ENCODE results near the gene AGAP1.

AGAP1 gene

DNA sequence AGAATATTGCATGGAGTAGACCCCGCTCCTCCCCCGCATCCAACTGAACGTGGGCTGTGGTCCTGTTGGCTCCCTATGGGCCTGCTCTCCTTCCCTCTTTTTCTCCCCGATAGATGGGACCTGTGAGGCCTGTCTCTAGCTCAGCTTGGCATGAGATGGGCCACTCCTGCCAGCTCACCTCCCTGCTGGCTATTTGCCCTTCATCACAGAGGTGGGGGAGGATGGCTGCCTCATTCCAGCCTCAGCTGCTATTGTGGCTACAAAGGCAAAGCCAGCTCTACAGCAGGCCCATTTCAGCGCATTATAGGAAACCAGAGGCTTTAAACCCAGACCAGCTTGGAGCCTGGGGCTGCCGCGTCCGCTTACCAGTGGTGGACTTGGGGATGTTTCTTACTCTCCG, 360.4 kb downstream of the AGAP1 start:
- no peak for DNase-seq

- DNase-seq: no peak
Measured at GRCh38 chr2:235855011-235855410, 361.2 kb downstream of the AGAP1 start.

- DNase-seq: no peak
Measured at GRCh38 chr2:235856151-235856854, 362.5 kb downstream of the AGAP1 start.

- DNase-seq: no peak
Measured at GRCh38 chr2:235857598-235857997, 363.8 kb downstream of the AGAP1 start.

GRCh38 chr2:235858881-235859280, 365.0 kb downstream of the AGAP1 start:
- no peak for DNase-seq

- DNase-seq: peak; percentile 25
Measured at GRCh38 chr2:235859651-235860050, 365.8 kb downstream of the AGAP1 start.

DNA sequence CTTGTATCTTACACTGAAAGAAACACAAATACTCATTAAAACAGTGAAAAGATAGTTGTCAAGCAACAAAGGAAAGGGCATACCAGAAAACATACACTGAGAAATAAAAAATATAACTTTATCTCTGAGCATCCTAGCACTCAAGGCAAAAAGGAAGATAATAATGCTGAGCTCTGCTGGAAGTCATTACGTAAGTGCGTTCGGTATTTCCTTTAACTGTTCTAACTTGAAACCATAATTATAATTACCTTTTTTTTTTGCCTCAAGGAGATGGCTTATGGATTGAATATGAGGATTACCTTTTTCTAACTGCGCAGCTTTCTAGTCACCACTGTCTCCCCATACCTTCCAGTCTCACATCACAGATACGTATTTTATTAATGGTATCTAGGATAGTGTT, 366.3 kb downstream of the AGAP1 start:
- DNase-seq: no peak

GRCh38 chr2:235860871-235861270, 367.0 kb downstream of the AGAP1 start:
- no peak for DNase-seq

DNA sequence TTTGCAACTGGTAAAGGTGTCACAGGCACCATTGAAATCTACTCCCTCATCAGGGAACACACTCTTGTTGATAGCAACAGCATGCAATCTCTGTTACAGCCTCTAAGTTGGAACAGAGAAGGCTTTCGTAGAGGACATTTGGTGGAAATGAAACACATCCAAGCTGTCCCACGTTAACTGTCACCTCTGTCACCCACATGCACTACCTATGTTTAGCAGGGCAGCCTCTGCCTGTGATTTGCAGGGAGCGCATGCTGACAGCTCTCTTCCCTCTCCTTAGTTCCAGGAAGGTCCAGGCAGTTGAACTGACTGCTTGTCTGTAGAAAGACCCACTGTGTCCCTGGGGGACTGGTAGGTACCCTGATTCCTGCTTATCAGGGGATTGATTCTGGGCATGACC, 367.5 kb downstream of the AGAP1 start:
- no peak for DNase-seq

- no peak for DNase-seq
Measured at GRCh38 chr2:235863414-235863813, 369.6 kb downstream of the AGAP1 start.

- no peak for DNase-seq
Measured at GRCh38 chr2:235864302-235864701, 370.5 kb downstream of the AGAP1 start.

DNA sequence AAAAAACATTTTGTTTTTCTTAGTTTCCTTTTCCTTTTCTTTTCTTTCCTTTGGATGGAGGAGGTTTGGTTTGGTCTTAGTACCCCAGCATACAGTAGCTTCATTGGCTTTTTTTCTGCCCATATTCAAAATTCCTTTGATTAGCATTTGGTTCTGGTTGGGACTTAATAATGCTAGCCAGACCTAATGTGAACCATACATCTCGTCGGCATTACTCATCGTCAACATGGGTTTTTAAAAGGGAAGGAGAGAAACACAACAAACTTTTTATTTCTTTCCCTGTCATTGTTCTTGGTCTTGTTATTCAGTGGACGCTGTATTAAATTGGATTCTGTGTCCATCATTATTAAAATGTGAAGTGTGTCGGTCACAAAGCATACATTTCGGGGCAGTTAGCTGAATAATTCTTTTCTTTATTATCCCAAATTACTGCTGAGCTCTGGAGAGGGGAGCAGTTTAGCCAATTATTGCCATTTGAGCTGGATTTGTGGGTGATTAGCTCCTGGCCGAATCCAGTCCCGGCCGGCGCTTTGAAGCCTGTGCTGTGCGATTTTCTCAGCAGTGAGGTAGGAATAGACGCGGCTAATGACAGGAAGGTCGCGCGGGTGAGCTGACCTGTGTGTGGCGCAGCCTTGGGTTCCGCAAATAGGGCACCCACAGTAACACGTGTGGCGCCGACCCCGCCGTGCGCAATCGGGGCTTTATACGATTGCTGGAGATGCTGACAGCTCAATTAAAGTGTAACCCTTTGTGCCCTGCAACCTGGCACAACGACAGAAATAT, 371.1 kb downstream of the AGAP1 start:
- no peak for DNase-seq

DNA sequence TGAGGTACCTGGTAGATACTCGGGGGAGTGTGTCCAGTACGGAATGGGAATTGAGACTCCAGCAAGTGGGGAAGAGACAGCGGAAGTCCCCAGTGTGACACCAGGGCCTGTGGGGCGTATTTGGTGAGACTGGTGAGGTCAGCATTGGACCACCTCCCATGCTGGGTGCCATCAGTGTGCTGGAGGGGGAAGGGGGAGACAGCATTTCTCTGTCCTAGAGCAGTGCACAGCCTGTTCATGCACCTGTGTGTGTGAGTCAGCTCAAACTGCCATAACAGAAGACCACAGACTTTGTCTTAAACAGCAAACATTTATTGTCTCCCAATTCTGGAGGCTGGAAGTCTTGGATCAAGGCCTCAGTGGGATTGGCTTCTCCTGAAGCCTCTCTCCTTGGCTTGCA, 372.5 kb downstream of the AGAP1 start:
- DNase-seq: no peak

DNA sequence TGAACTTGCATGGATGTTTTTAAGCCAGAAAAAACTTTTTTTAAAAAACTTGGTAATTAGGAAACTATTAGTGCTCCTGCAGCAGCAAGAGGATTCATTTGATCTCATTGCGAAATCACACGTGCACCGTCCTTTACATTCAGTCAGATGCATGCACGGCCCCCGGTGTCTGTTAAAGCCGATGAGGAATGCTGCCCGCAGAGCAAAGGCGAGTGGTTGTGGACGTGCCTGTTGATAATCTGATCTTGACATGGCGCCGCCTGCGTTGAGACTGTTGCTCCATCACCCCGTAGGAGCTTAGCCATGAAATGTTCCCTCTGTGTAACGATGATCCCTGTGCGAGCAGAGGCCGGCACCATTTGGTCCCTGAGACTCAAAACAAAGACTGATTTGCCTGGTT, 374.4 kb downstream of the AGAP1 start:
- DNase-seq: no peak

DNA sequence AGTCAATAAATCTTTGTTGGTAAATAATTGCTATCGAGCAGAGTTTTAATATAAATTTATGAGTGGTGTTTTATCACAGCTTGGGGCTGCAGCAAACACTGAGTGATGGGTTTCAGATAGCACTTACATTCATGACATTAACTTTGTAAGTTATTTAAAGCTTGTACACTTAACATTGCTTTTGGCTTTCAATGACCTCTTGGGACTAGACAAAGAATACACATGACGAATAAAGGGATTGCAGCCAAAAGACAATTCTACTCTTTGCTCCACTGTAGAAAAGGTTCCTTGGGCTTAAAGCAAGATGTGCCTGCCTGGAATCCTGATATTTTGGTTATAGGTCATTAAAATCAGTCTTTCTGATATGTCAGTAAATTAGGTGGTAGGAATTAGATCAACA, 374.8 kb downstream of the AGAP1 start:
- DNase-seq: no peak

- no peak for DNase-seq
Measured at GRCh38 chr2:235870515-235870914, 376.7 kb downstream of the AGAP1 start.

DNA sequence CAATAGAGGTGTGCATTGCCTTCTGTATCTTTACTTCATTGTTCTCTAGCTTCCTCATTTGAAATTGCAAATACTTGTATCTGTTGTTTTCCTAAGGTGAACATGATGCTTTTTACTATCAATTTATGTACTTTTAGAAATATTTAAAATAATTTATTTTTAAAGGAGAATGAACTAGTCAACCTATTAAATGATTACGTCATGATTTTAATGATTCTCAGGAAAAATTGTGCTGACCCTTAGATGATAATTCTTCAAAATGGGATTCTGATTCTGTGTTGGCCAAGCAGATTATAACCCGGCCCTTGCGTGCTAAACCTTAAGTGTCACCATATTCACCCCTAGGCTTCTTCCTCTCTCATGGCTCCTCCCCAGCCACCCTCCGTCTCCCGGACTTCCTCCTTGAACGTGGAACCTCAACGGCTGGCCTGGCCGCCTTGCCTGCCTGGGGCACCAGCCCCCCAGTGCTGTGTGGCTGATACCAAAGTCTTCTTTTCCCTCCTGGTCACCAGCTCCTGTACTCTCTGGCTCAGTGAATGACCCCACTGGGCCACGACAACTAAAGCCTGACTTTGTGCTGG, 382.3 kb downstream of the AGAP1 start:
- DNase-seq: no peak

DNA sequence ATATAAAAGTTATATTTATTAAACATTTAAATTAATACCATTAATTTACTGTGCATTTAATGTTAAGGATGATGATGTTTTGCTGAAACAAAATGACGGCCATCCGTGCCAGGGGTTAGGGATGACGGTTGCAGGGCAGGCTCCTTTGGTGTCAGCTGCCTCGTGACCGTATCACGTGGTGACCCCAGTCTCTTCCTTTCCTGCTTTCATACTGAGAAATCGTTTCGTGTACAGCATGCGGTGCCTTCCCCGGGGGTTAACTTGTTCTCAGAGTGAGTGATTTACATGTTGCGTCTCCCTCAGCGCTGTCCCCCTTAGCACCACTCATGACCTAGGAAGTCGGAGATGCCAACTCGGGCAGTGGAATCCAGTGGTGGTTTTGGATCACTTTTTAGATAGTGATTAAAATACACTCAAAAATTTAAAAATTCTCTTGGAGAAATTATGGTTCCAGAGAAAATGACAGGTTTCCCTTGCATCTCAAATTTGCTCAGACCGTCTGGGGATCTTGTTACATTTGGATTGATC, 383.5 kb downstream of the AGAP1 start:
- DNase-seq: no peak

DNA sequence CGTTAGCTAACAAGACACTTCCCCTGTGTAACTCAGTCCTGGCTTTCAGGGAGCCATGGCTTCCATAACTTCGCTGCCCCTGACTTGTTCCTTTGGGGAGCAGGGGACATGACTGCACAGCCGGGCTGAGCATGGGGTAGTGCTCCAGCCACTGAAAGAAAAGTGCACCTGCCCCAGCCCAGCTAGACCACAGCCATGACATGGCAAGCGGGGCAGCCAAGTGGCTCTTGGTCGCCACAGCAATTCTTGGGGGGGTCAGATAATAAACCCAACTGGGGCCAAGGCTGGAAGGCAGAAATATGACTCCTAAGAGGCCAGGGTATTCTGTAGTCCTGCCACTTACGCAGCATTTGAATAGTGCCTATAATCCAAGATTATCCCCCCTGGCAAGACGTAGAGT, 385.3 kb downstream of the AGAP1 start:
- no peak for DNase-seq

DNA sequence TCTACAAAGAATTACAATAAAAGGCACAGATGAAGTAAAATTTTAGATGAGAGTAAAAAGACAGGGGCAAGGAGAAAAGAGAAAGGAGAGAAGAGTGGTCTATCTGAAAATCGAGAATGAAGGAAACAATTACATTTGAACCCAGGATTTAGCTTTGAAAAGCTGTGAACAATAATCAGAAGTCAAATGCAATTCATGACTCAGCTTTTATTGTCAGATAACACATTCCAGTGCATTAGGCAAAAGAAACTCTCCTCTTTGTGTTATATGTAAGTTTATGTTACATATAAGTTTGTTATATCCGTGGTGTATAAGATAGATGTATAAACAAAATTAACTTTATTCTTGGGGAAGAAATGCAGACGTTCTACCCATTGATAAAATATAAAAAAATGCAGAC, 389.8 kb downstream of the AGAP1 start:
- DNase-seq: no peak

GRCh38 chr2:235889302-235889630, 395.4 kb downstream of the AGAP1 start:
- no peak for DNase-seq

DNA sequence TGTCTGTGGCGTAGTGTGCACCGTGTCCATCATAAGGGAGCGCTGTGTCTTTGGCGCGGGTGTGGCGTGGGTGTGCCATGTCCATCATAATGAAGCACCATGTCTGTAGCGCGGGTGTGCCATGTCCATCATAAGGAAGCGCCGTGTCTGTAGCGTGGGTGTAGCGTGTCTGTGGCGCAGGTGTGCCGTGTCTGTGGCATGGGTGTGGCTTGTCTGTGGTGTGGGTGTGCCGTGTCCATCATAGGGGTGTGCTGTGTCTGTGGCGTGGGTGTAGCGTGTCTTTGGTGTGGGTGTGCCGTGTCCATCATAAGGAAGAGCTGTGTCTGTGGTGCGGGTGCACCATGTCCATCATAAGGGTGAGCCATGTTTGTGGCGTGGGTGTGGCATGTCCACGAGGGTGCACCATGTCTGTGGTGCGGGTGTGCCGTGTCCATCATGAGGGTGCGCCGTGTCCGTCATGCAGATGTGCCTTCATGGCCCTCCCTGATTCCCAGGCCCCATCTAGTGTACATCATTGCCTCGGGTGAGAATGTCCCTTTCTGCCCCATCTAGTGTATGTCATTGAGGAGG, 399.4 kb downstream of the AGAP1 start:
- no peak for DNase-seq

GRCh38 chr2:235894839-235895238, 401.0 kb downstream of the AGAP1 start:
- no peak for DNase-seq

DNA sequence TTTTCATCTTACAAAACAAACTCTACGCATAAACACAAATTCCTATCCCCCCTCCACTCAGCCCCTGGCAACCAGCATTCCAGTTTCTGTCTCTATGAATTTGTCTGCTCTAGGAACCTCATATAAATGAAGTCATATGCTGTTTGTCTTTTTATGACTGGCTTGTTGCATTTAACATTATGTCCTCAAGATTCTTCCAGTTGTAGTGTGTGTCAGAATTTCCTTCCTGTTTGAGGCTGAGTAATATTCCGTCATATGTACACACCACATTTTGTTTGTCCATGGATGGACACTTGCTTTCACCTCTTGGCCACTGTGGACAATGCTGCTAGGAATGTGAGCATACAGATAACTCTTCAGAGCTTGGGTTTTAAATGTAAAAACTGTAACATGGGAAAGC, 402.2 kb downstream of the AGAP1 start:
- DNase-seq: no peak
